GM06990 (cell line): ENCODE data around the gene SP7.
"Not testable (repeated sequence)": the region's sequence is repeated elsewhere in the genome, so short reads cannot be mapped to it uniquely, and the experiment has no call there.

Source experiments
- DNase-seq: peaks from one replicate; pipeline ENCODE4 v3.0.0-alpha.2; 2011; ENCODE audit not compliant: insufficient read length; ENCODE audit errors: extremely low read depth
- H3K27me3 ChIP-seq: replicated peaks from 2 replicates; pipeline ENCODE4 v1.6.0; 2011; ENCODE audit warnings: low read length; ENCODE audit not compliant: control insufficient read depth, insufficient read depth
- H3K36me3 ChIP-seq: 2 replicates; pipeline ENCODE4 v1.5.1; 2011; ENCODE audit warnings: low read length; ENCODE audit not compliant: control insufficient read depth, insufficient read depth
- H3K4me3 ChIP-seq: replicated peaks from 2 replicates; pipeline ENCODE4 v1.5.1; 2011; ENCODE audit warnings: low read depth, mild to moderate bottlenecking, control low read depth, low read length
- CTCF ChIP-seq: IDR thresholded peaks from 2 replicates; pipeline ENCODE4 v1.5.1; 2011; ENCODE audit warnings: low read length, control low read depth, mild to moderate bottlenecking, inconsistent platforms; ENCODE audit not compliant: insufficient read depth, poor library complexity, severe bottlenecking

The SP7 gene

GRCh38 chr12:53333289-53333688, 2.9 kb downstream of the SP7 start:
- Histone ChIP-seq H3K4me3 (no peak overlapping the region), H3K27me3 (no peaks in the 10 kb centered on the region; the same call in 1 of the 2 replicates), H3K36me3 (no peaks in the 10 kb centered on the region)
- no peak for DNase-seq
- no peak for TF ChIP-seq CTCF

- Histone ChIP-seq H3K27me3 (no peaks in the 10 kb centered on the region; the same call in 1 of the 2 replicates), H3K4me3 (no peak overlapping the region), H3K36me3 (no peaks in the 10 kb centered on the region)
- TF ChIP-seq CTCF: no peak
- no peak for DNase-seq
These were observed 3.4 kb downstream of the SP7 start for GRCh38 chr12:53332744-53333143.

DNA sequence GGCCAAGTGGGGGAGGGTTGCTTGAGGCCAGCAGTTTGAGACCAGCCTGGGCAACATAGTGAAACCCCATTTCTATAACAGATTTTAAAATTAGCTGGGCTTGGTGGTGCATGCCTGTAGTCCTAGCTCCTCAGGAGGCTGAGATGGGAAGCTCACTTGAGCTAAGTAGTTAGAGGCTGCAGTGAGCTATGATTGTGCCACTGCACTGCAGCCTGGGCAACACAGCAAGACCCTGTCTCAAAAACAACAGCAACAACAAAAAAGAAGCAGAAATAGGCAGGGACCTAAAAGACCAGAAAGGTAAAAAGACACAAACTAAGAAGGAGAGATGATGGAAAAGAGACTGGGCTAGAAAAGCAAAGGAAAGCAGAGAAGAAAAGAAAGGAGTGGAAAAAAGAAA, 3.8 kb downstream of the SP7 start:
- H3K36me3 ChIP-seq, H3K27me3 ChIP-seq, H3K4me3 ChIP-seq, DNase-seq: not testable (repeated sequence)

GRCh38 chr12:53330671-53331070, 5.5 kb downstream of the SP7 start:
- Histone ChIP-seq H3K27me3 (no peaks in the 10 kb centered on the region; the same call in 1 of the 2 replicates), H3K36me3 (no peaks in the 10 kb centered on the region), H3K4me3 (no peak overlapping the region)
- no peak for TF ChIP-seq CTCF
- DNase-seq: no peak

DNA sequence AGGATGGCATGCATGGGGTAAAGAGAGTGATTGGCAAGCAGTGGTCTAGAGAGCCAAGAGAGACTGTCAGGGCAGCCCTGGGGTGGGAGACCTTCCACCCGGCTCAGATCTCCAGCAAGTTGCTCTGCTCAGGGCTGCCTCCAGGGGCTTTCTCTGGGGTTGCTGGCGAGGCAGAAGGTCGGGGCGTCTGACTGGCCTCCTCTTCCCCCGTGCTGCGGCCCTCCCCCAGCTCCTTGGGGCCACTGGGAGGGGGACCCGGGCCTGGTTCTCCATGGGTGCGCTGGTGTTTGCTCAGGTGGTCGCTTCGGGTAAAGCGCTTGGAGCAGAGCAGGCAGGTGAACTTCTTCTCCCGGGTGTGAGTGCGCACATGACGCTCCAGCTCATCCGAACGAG, 8.1 kb downstream of the SP7 start:
- no peak for DNase-seq
- Histone ChIP-seq H3K27me3 (no peaks in the 10 kb centered on the region; the same call in 1 of the 2 replicates), H3K4me3 (no peak overlapping the region), H3K36me3 (no peaks in the 10 kb centered on the region)
- no peak for TF ChIP-seq CTCF

GRCh38 chr12:53327435-53328042, 8.6 kb downstream of the SP7 start:
- TF ChIP-seq CTCF: peak; percentile 27
- H3K27me3 ChIP-seq: no peaks in the 10 kb centered on the region; the same call in 1 of the 2 replicates
- H3K36me3 ChIP-seq: no peaks in the 10 kb centered on the region
- DNase-seq: no peak
- no peak overlapping the region for H3K4me3 ChIP-seq
